Endothelial cell of umbilical vein (primary cell): Measurements from ENCODE around the gene SNX5.

Experiments
- EZH2 ChIP-seq: IDR thresholded peaks from 2 replicates; pipeline ENCODE4 v1.6.1; 2012; ENCODE audit warnings: borderline replicate concordance, low read depth, mild to moderate bottlenecking, moderate library complexity, low read length, inconsistent platforms; ENCODE audit not compliant: severe bottlenecking
- TF ChIP-seq, protein P1 (sequence below), 2 donors: IDR thresholded peaks; 1 replicate in 1 of 2; 2 replicates in 1 of 2; pipeline ENCODE4 v1.5.1; 2011; ENCODE audit warnings: low read length in 2 of 2, mild to moderate bottlenecking in 2 of 2, moderate library complexity in 2 of 2, control low read depth in 1 of 2, inconsistent platforms in 1 of 2, low read depth in 1 of 2; ENCODE audit not compliant: insufficient read depth in 1 of 2; ENCODE audit errors: extremely low read depth in 1 of 2

DNA sequence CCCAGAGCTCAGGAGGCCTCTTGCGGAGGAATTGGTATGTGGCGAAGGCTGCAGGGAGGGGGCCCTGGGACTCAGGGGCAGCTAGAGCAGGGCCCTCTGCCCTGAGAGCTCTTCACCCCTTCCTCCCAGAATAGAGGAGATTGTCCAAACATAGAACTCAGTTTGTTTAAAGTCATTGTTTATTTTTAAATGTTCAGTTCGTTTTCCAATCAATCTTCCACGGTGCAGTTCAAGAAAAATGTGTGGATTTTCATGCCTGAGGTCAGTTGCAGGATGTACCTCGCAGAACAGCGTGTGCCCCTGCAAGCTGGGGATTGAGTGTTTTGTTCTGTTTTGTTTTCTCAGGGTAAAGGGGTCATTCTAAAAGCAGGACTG is 37.4 kb upstream of the SNX5 start:
- TF ChIP-seq, protein P1, sequence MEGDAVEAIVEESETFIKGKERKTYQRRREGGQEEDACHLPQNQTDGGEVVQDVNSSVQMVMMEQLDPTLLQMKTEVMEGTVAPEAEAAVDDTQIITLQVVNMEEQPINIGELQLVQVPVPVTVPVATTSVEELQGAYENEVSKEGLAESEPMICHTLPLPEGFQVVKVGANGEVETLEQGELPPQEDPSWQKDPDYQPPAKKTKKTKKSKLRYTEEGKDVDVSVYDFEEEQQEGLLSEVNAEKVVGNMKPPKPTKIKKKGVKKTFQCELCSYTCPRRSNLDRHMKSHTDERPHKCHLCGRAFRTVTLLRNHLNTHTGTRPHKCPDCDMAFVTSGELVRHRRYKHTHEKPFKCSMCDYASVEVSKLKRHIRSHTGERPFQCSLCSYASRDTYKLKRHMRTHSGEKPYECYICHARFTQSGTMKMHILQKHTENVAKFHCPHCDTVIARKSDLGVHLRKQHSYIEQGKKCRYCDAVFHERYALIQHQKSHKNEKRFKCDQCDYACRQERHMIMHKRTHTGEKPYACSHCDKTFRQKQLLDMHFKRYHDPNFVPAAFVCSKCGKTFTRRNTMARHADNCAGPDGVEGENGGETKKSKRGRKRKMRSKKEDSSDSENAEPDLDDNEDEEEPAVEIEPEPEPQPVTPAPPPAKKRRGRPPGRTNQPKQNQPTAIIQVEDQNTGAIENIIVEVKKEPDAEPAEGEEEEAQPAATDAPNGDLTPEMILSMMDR (IDR thresholded peaks at IDR 0.05; ENCODE audit: extremely low read depth in 1 of 2, insufficient read depth in 1 of 2, low read depth in 1 of 2, low read length in 2 of 2), result no peak
- TF ChIP-seq EZH2, result no peak
